ENCODE data around the gene ZFAND3.

ZFAND3 gene

DNA sequence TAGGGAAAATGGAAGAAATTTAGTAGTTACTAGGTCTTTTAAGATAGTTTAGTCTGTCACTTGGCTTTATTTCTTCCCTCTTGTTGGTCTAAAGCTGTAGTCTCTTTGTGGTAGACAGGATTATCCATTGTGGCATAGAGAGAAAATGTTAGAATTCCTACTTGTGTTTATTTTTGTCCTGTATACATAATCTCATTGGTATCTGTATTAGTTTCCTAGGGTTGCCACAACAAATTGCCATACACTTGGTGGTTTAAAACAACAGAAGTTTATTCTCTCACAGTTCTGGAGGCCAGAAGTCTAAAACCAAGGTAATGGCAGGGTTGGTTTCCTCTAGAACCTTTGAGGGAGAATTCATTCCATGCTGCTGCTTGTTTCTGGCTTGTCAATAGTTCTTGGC, 119.4 kb downstream of the ZFAND3 start:
- Histone ChIP-seq H3K9ac (ENCODE audit: low read length) (no peak overlapping the region), H3F3A (ENCODE audit: insufficient read depth, low read length) (no peaks in the 10 kb centered on the region; the same call in 1 of the 2 replicates), H3K4me1 (ENCODE audit: low read length) (peaks cover 11% of the 10 kb centered on the region), H3K27me3 (replicated peaks; ENCODE audit: insufficient read depth, low read length) (no peaks in the 10 kb centered on the region), H3K79me2 (ENCODE audit: low read length) (peaks cover 8% of the 10 kb centered on the region), H3K4me2 (ENCODE audit: low read depth, low read length) (no peak overlapping the region), H3K9me3 (replicated peaks; ENCODE audit: insufficient read depth, low read length) (no peaks in the 10 kb centered on the region), H3K4me3 (ENCODE audit: low read length) (no peak overlapping the region), H4K20me1 (ENCODE audit: insufficient read depth, low read length) (no peaks in the 10 kb centered on the region), H3K36me3 (replicated peaks; ENCODE audit: insufficient read depth, low read length) (no peaks in the 10 kb centered on the region), H2AFZ (ENCODE audit: low read length) (no peak overlapping the region), H3K27ac (ENCODE audit: low read length) (no peak overlapping the region), H3K9me2 (replicated peaks; ENCODE audit: insufficient read depth, low read length) (no peaks in the 10 kb centered on the region)
- no peak for DNase-seq
- TF ChIP-seq EZH2phosphoT487 (IDR thresholded peaks at IDR 0.05; ENCODE audit: low read length) = no peak
- TF ChIP-seq, protein P1, sequence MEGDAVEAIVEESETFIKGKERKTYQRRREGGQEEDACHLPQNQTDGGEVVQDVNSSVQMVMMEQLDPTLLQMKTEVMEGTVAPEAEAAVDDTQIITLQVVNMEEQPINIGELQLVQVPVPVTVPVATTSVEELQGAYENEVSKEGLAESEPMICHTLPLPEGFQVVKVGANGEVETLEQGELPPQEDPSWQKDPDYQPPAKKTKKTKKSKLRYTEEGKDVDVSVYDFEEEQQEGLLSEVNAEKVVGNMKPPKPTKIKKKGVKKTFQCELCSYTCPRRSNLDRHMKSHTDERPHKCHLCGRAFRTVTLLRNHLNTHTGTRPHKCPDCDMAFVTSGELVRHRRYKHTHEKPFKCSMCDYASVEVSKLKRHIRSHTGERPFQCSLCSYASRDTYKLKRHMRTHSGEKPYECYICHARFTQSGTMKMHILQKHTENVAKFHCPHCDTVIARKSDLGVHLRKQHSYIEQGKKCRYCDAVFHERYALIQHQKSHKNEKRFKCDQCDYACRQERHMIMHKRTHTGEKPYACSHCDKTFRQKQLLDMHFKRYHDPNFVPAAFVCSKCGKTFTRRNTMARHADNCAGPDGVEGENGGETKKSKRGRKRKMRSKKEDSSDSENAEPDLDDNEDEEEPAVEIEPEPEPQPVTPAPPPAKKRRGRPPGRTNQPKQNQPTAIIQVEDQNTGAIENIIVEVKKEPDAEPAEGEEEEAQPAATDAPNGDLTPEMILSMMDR (IDR thresholded peaks at IDR 0.05; ENCODE audit: low read length) = no peak
- TF ChIP-seq EZH2 (optimal IDR thresholded peaks at IDR 0.05; ENCODE audit: low read depth, low read length) = no peak

DNA sequence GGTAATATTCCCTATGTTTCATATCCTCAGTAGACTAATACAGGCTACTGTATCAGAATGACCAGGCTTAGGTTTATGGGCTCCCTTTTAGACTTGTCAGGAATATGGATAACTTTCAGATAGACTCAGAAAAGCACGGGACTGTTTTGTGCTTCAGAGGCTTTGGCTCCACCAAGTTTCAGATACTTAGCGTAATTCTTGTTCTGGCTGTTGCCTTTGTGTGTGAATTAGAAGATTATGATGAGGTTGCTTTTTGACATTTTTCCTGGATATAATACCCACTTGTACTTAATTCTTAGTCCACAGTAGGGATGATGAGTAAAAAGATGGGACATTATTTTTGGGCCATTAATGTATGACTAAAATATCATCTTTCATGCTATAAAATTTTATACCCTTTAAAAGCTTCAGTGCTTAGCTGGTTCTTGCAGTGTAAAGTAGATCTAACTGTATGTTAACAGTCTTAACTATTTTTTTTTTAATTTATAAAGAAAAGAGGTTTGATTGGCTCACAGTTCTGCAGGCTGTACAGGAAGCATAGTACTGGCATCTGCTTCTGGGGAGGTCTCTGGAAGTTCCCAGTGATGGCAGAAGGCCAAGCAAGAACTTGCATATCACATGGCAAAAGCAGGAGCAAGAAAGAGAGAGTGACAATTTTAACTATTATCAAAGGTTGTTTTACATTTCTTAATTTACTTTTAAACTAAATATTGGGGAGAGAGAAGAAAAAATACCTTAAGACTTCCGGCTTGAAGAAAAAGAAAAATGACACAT, 120.7 kb downstream of the ZFAND3 start:
- no peak overlapping the region for H3K27ac ChIP-seq (ENCODE audit: low read length)
- no peak overlapping the region for H2AFZ ChIP-seq (ENCODE audit: low read length)
- peaks cover 8% of the 10 kb centered on the region for H3K79me2 ChIP-seq (ENCODE audit: low read length)
- H4K20me1 ChIP-seq (ENCODE audit: insufficient read depth, low read length) = no peaks in the 10 kb centered on the region
- no peak for DNase-seq
- no peaks in the 10 kb centered on the region; the same call in 1 of the 2 replicates for H3F3A ChIP-seq (ENCODE audit: insufficient read depth, low read length)
- H3K27me3 ChIP-seq (replicated peaks; ENCODE audit: insufficient read depth, low read length) = no peaks in the 10 kb centered on the region
- TF ChIP-seq, protein P1 (IDR thresholded peaks at IDR 0.05; ENCODE audit: low read length) = no peak
- TF ChIP-seq EZH2 (optimal IDR thresholded peaks at IDR 0.05; ENCODE audit: low read depth, low read length) (no peak), EZH2phosphoT487 (IDR thresholded peaks at IDR 0.05; ENCODE audit: low read length) (no peak)
- no peaks in the 10 kb centered on the region for H3K9me2 ChIP-seq (replicated peaks; ENCODE audit: insufficient read depth, low read length)
- H3K4me1 ChIP-seq (ENCODE audit: low read length) = peaks cover 11% of the 10 kb centered on the region
- H3K9ac ChIP-seq (ENCODE audit: low read length) = no peak overlapping the region
- no peaks in the 10 kb centered on the region for H3K9me3 ChIP-seq (replicated peaks; ENCODE audit: insufficient read depth, low read length)
- H3K4me2 ChIP-seq (ENCODE audit: low read depth, low read length) = no peak overlapping the region
- no peaks in the 10 kb centered on the region for H3K36me3 ChIP-seq (replicated peaks; ENCODE audit: insufficient read depth, low read length)
- H3K4me3 ChIP-seq (ENCODE audit: low read length) = no peak overlapping the region

DNA sequence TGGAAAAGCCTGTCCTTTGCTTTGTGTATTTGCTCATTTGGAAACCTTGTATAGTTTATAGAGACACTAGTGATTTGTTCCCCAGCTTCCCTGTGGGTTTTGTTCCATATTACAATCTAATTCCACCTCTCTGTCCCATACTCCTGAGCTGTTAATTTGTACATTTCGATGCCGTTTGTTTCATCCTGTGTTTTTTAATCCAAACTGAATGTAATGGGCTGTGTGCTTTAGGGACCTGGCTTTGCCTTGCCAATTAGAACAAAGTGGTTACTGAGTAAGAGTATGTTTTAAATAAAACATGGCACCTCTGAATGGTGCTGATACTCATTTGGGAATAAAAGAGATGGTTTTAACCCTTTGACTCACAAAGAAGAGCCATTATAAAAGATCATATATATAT, 122.3 kb downstream of the ZFAND3 start:
- no peaks in the 10 kb centered on the region for H4K20me1 ChIP-seq (ENCODE audit: insufficient read depth, low read length)
- H3K4me2 ChIP-seq (ENCODE audit: low read depth, low read length) = no peak overlapping the region
- peaks cover 8% of the 10 kb centered on the region; the same call in 1 of the 2 replicates for H3K4me1 ChIP-seq (ENCODE audit: low read length)
- H3K9ac ChIP-seq (ENCODE audit: low read length) = no peak overlapping the region
- no peaks in the 10 kb centered on the region for H3K9me3 ChIP-seq (replicated peaks; ENCODE audit: insufficient read depth, low read length)
- DNase-seq = no peak
- H3K79me2 ChIP-seq (ENCODE audit: low read length) = peaks cover 8% of the 10 kb centered on the region
- H2AFZ ChIP-seq (ENCODE audit: low read length) = no peak overlapping the region
- no peak overlapping the region for H3K27ac ChIP-seq (ENCODE audit: low read length)
- TF ChIP-seq, protein P1 (IDR thresholded peaks at IDR 0.05; ENCODE audit: low read length) = no peak
- no peak for TF ChIP-seq EZH2 (optimal IDR thresholded peaks at IDR 0.05; ENCODE audit: low read depth, low read length)
- no peaks in the 10 kb centered on the region for H3K36me3 ChIP-seq (replicated peaks; ENCODE audit: insufficient read depth, low read length)
- no peaks in the 10 kb centered on the region for H3F3A ChIP-seq (ENCODE audit: insufficient read depth, low read length)
- H3K4me3 ChIP-seq (ENCODE audit: low read length) = no peak overlapping the region
- H3K27me3 ChIP-seq (replicated peaks; ENCODE audit: insufficient read depth, low read length) = no peaks in the 10 kb centered on the region
- no peaks in the 10 kb centered on the region for H3K9me2 ChIP-seq (replicated peaks; ENCODE audit: insufficient read depth, low read length)
